T-helper 22 cell (primary cell): Measurements from ENCODE around the gene FUT6.
"Not testable (repeated sequence)": the region's sequence is repeated elsewhere in the genome, so short reads cannot be mapped to it uniquely, and the experiment has no call there.

ENCODE experiments used
- DNase-seq: peaks from one replicate; pipeline ENCODE4 v3.0.0-alpha.2; 2020; ENCODE audit warnings: low read depth

The FUT6 gene

GRCh38 chr19:5839065-5840017 is at the start of gene FUT6:
Gene FUT6 (minus strand): TSS chr19:5839702. CDS start chr19:5832567, 7,135 bp downstream.
- no peak for DNase-seq

GRCh38 chr19:5884065-5884811 is 44.7 kb upstream of the FUT6 start:
- DNase-seq: not testable (repeated sequence)

GRCh38 chr19:5883157-5883873 is 43.8 kb upstream of the FUT6 start:
- DNase-seq: not testable (repeated sequence)

- no peak for DNase-seq
Observed at GRCh38 chr19:5882421-5882968, 43.0 kb upstream of the FUT6 start.

- DNase-seq: no peak
Observed at GRCh38 chr19:5881543-5882299, 42.2 kb upstream of the FUT6 start.

GRCh38 chr19:5880604-5881078 is 41.1 kb upstream of the FUT6 start:
- DNase-seq: no peak

- DNase-seq: no peak
Observed at GRCh38 chr19:5880196-5880595, 40.7 kb upstream of the FUT6 start.

GRCh38 chr19:5877882-5878281 is 38.4 kb upstream of the FUT6 start:
- DNase-seq: no peak

GRCh38 chr19:5877427-5877826 is 37.9 kb upstream of the FUT6 start:
- DNase-seq: no peak

- not testable (repeated sequence) for DNase-seq
Observed at GRCh38 chr19:5874496-5874895, 35.0 kb upstream of the FUT6 start.

GRCh38 chr19:5873617-5874199 is 34.2 kb upstream of the FUT6 start:
- no peak for DNase-seq

- DNase-seq: no peak
Observed at GRCh38 chr19:5870986-5871394, 31.5 kb upstream of the FUT6 start.

- no peak for DNase-seq
Observed at GRCh38 chr19:5867201-5868136, 28.0 kb upstream of the FUT6 start.

- DNase-seq: no peak
Observed at GRCh38 chr19:5865772-5866171, 26.3 kb upstream of the FUT6 start.

- DNase-seq: no peak
Observed at GRCh38 chr19:5864725-5865486, 25.4 kb upstream of the FUT6 start.

GRCh38 chr19:5864013-5864720 is 24.7 kb upstream of the FUT6 start:
- DNase-seq: no peak

- DNase-seq: no peak
Observed at GRCh38 chr19:5863030-5863665, 23.6 kb upstream of the FUT6 start.
